ENCODE results near the gene EPHB2. TPM values are rescaled to one million over a fixed set of nuclear protein-coding genes. Genes with fewer than 3 reads are reported as not detected.

Gene EPHB2
- total RNA-seq, 1 donor from 2014 or later = 3.9 TPM

- no peaks in the 10 kb centered on the region for H3K36me3 ChIP-seq
- H3K4me3 ChIP-seq = no peak overlapping the region
- intact Hi-C loops (cut with DNase I) = no loop called here
- no peak overlapping the region for H3K27ac ChIP-seq
- TF ChIP-seq CTCF (IDR thresholded peaks at IDR 0.05) (no peak), POLR2AphosphoS5 (IDR thresholded peaks at IDR 0.05; ENCODE audit: insufficient read depth in 1 of 2, low read depth in 1 of 2) (no peak), POLR2A (IDR thresholded peaks at IDR 0.05) (no peak)
- H3K9me3 ChIP-seq = no peaks in the 10 kb centered on the region
- H3K4me1 ChIP-seq = no peaks in the 10 kb centered on the region
- no peak for DNase-seq (ENCODE audit: extremely low spot score in 2 of 2)
- no peaks in the 10 kb centered on the region for H3K27me3 ChIP-seq
Observed at GRCh38 chr1:22966309-22966708, 255.7 kb downstream of the EPHB2 start.

- no peak overlapping the region for H3K27ac ChIP-seq
- H3K27me3 ChIP-seq = no peaks in the 10 kb centered on the region
- no peaks in the 10 kb centered on the region for H3K9me3 ChIP-seq
- H3K4me1 ChIP-seq = no peaks in the 10 kb centered on the region
- no peak overlapping the region for H3K4me3 ChIP-seq
- intact Hi-C loops (cut with DNase I) = no loop called here
- no peak for DNase-seq (ENCODE audit: extremely low spot score in 2 of 2)
- TF ChIP-seq POLR2A (IDR thresholded peaks at IDR 0.05) (no peak), POLR2AphosphoS5 (IDR thresholded peaks at IDR 0.05; ENCODE audit: insufficient read depth in 1 of 2, low read depth in 1 of 2) (no peak), CTCF (IDR thresholded peaks at IDR 0.05) (no peak)
- no peaks in the 10 kb centered on the region for H3K36me3 ChIP-seq
Observed at GRCh38 chr1:22967833-22968232, 257.2 kb downstream of the EPHB2 start.

GRCh38 chr1:22969304-22969709 is 258.7 kb downstream of the EPHB2 start:
- TF ChIP-seq POLR2A (IDR thresholded peaks at IDR 0.05) (no peak), CTCF (IDR thresholded peaks at IDR 0.05) (no peak), POLR2AphosphoS5 (IDR thresholded peaks at IDR 0.05; ENCODE audit: insufficient read depth in 1 of 2, low read depth in 1 of 2) (no peak)
- Histone ChIP-seq H3K36me3 (no peaks in the 10 kb centered on the region), H3K4me3 (no peak overlapping the region), H3K4me1 (no peaks in the 10 kb centered on the region), H3K9me3 (no peaks in the 10 kb centered on the region), H3K27ac (no peak overlapping the region), H3K27me3 (no peaks in the 10 kb centered on the region)
- intact Hi-C loops (cut with DNase I) = no loop called here
- no peak for DNase-seq (ENCODE audit: extremely low spot score in 2 of 2)

GRCh38 chr1:22970096-22970495 is 259.5 kb downstream of the EPHB2 start:
- no peak for TF ChIP-seq POLR2AphosphoS5 (IDR thresholded peaks at IDR 0.05; ENCODE audit: insufficient read depth in 1 of 2, low read depth in 1 of 2)
- no peak for TF ChIP-seq POLR2A (IDR thresholded peaks at IDR 0.05)
- no peak for TF ChIP-seq CTCF (IDR thresholded peaks at IDR 0.05)
- DNase-seq (ENCODE audit: extremely low spot score in 2 of 2) = no peak
- intact Hi-C loops (cut with DNase I) = loop anchor here (10.0 kb wide), 1 partner anchor 215 kb away; no protein-coding TSS in a partner anchor
- H3K9me3 ChIP-seq = no peaks in the 10 kb centered on the region
- no peaks in the 10 kb centered on the region for H3K27me3 ChIP-seq
- H3K4me1 ChIP-seq = no peaks in the 10 kb centered on the region
- no peak overlapping the region for H3K4me3 ChIP-seq
- H3K27ac ChIP-seq = no peak overlapping the region
- no peaks in the 10 kb centered on the region for H3K36me3 ChIP-seq

Small RNAs within 50 kb of the gene (microRNA-seq; reads per million reads assigned to microRNA genes)
- gene MIR4253 (ENCODE audit: borderline number of aligned reads, borderline replicate concordance) = not detected
- gene MIR4684 (ENCODE audit: borderline number of aligned reads, borderline replicate concordance) = not detected

Small RNAs within 50 kb of the gene (small RNA-seq; reads per million reads assigned to genes)
- not detected for gene MIR4253
- not detected for gene MIR4684

Other genes starting within 250 kb of the EPHB2 start
- gene EPHA8, start 147.3 kb upstream of the EPHB2 start, total RNA-seq = not detected
- gene C1QA, start 74.2 kb upstream of the EPHB2 start, total RNA-seq = 95.8 TPM
- gene C1QC, start 67.2 kb upstream of the EPHB2 start, total RNA-seq = 128 TPM
- 287 TPM for gene C1QB, start 57.6 kb upstream of the EPHB2 start, total RNA-seq

All from vagina (tissue), 2 donors.